Endodermal cell (in vitro differentiated cells): Measurements from ENCODE around the gene LPAR5. TPM values are rescaled to one million over a fixed set of nuclear protein-coding genes. Genes with fewer than 3 reads are reported as not detected.

Experiments
- DNase-seq: peaks from one replicate; pipeline ENCODE4 v3.0.0-alpha.2; 2017
- H3K27ac ChIP-seq: 2 replicates; pipeline ENCODE4 v1.5.1; 2013; ENCODE audit warnings: mild to moderate bottlenecking, low read depth, low read length, moderate library complexity
- H3K27me3 ChIP-seq: 2 replicates; pipeline ENCODE4 v1.6.1; 2013; ENCODE audit warnings: mild to moderate bottlenecking, low read length, moderate library complexity; ENCODE audit not compliant: insufficient read depth, control insufficient read depth, poor library complexity, severe bottlenecking
- H3K36me3 ChIP-seq: 2 replicates; pipeline ENCODE4 v1.7.0; 2013; ENCODE audit warnings: mild to moderate bottlenecking, low read length, moderate library complexity; ENCODE audit not compliant: control insufficient read depth, insufficient read depth
- H3K4me1 ChIP-seq: one replicate; pipeline ENCODE4 v1.7.0; 2013; ENCODE audit warnings: low read length; ENCODE audit not compliant: control insufficient read depth, insufficient read depth
- H3K4me3 ChIP-seq: 2 replicates; pipeline ENCODE4 v1.5.1; 2013; ENCODE audit warnings: mild to moderate bottlenecking, low read length, moderate library complexity
- H3K9ac ChIP-seq: 2 replicates; pipeline ENCODE4 v1.6.1; 2013; ENCODE audit warnings: mild to moderate bottlenecking, low read length, moderate library complexity; ENCODE audit not compliant: poor library complexity, severe bottlenecking; ENCODE audit errors: extremely low read depth
- H3K9me3 ChIP-seq: 2 replicates; pipeline ENCODE4 v1.6.1; 2013; ENCODE audit warnings: mild to moderate bottlenecking, low read length, moderate library complexity; ENCODE audit not compliant: control insufficient read depth
- H3K27ac Mint-ChIP-seq: 2 replicates; pipeline ENCODE4 v1.8.0; 2020; ENCODE audit warnings: mixed read lengths
- H3K27me3 Mint-ChIP-seq: 2 replicates; pipeline ENCODE4 v1.8.0; 2021; ENCODE audit warnings: mild to moderate bottlenecking, mixed read lengths; ENCODE audit not compliant: insufficient read depth
- H3K36me3 Mint-ChIP-seq: 2 replicates; pipeline ENCODE4 v1.8.0; 2020; ENCODE audit warnings: low read depth, mixed read lengths
- H3K4me1 Mint-ChIP-seq: 2 replicates; pipeline ENCODE4 v1.8.0; 2020; ENCODE audit warnings: mixed read lengths
- H3K4me3 Mint-ChIP-seq: 2 replicates; pipeline ENCODE4 v1.8.0; 2020; ENCODE audit warnings: mild to moderate bottlenecking, moderate library complexity, mixed read lengths
- H3K9me3 Mint-ChIP-seq: 2 replicates; pipeline ENCODE4 v1.8.0; 2020; ENCODE audit warnings: mild to moderate bottlenecking, mixed read lengths
- CTCF ChIP-seq: fragments of 200-600 bp; sonication (generic); conservative IDR thresholded peaks from 2 replicates; pipeline ENCODE4 v1.5.0; 2021; ENCODE audit warnings: antibody characterized with exemption, mild to moderate bottlenecking
- WGBS, 2 experiments: methylation state at CpG; one replicate each; pipeline versions ENCODE4 v1.1.5 to v1.1.7; 2013; ENCODE audit warnings: missing lambda C conversion rate in 2 of 2, mixed read lengths in 1 of 2; ENCODE audit not compliant: insufficient coverage in 1 of 2, insufficient read length in 1 of 2; 5-methylcytosine and 5-hydroxymethylcytosine counted together
- total RNA-seq, 2 donors: library from RNA; stranded (reverse); fragmentation: NEBNext Ultra II Directional in 1 of 2; extraction: Animal tissue kit (Norgen Biotek cat#: 25700) in 1 of 2; gene quantifications; 2 replicates in 1 of 2; 3 replicates in 1 of 2; pipeline ENCODE4 v1.2.1, GENCODE V29; 2021

The LPAR5 gene
- total RNA-seq, 2 donors from 2014 or later = 0.24 to 0.73 TPM

GRCh38 chr12:6653987-6654386, 18.2 kb upstream of the LPAR5 start:
- Mint-ChIP-seq H3K27me3 (no peaks in the 10 kb centered on the region), H3K4me3 (no peak overlapping the region), H3K9me3 (no peaks in the 10 kb centered on the region), H3K4me1 (no peaks in the 10 kb centered on the region), H3K27ac (peak overlapping the region; percentile 2), H3K36me3 (peaks cover 73% of the 10 kb centered on the region)
- WGBS, 2 experiments = 88 to 93% methylated on average over 4 to 5 of the region's 5 CpGs
- DNase-seq = no peak
- peaks cover 50% of the 10 kb centered on the region for H3K36me3 ChIP-seq
- no peak overlapping the region for H3K4me3 ChIP-seq
- no peaks in the 10 kb centered on the region for H3K4me1 ChIP-seq
- TF ChIP-seq CTCF = no peak
- no peaks in the 10 kb centered on the region for H3K27me3 ChIP-seq
- H3K9me3 ChIP-seq = no peaks in the 10 kb centered on the region
- H3K9ac ChIP-seq = no peak overlapping the region
- no peak overlapping the region for H3K27ac ChIP-seq

GRCh38 chr12:6653342-6653741, 17.6 kb upstream of the LPAR5 start:
- WGBS, 2 experiments = 85 to 95% methylated on average over 1 of the region's 1 CpG
- Mint-ChIP-seq H3K27me3 (no peaks in the 10 kb centered on the region), H3K9me3 (no peaks in the 10 kb centered on the region), H3K36me3 (peaks cover 72% of the 10 kb centered on the region), H3K4me3 (no peak overlapping the region), H3K4me1 (no peaks in the 10 kb centered on the region), H3K27ac (no peak overlapping the region)
- Histone ChIP-seq H3K36me3 (peaks cover 52% of the 10 kb centered on the region), H3K9ac (no peak overlapping the region), H3K9me3 (no peaks in the 10 kb centered on the region), H3K4me3 (no peak overlapping the region), H3K27ac (no peak overlapping the region), H3K4me1 (no peaks in the 10 kb centered on the region), H3K27me3 (no peaks in the 10 kb centered on the region)
- DNase-seq = no peak
- no peak for TF ChIP-seq CTCF

GRCh38 chr12:6652391-6652790, 16.6 kb upstream of the LPAR5 start:
- no peak overlapping the region for H3K4me3 Mint-ChIP-seq
- H3K27ac Mint-ChIP-seq = no peak overlapping the region
- 90 to 95% methylated on average over 9 to 11 of the region's 12 CpGs for WGBS, 2 experiments
- peak; percentile 52 for TF ChIP-seq CTCF
- H3K27ac ChIP-seq = no peak overlapping the region
- no peaks in the 10 kb centered on the region for H3K9me3 Mint-ChIP-seq
- no peak overlapping the region for H3K9ac ChIP-seq
- H3K27me3 Mint-ChIP-seq = no peaks in the 10 kb centered on the region
- H3K36me3 ChIP-seq = peaks cover 55% of the 10 kb centered on the region
- no peak overlapping the region for H3K4me3 ChIP-seq
- no peaks in the 10 kb centered on the region for H3K4me1 Mint-ChIP-seq
- H3K36me3 Mint-ChIP-seq = peaks cover 73% of the 10 kb centered on the region
- DNase-seq = no peak
- H3K9me3 ChIP-seq = no peaks in the 10 kb centered on the region
- no peaks in the 10 kb centered on the region for H3K4me1 ChIP-seq
- H3K27me3 ChIP-seq = no peaks in the 10 kb centered on the region
